ENCODE measurements around the gene FFAR3. TPM values are rescaled to one million over a fixed set of nuclear protein-coding genes. Genes with fewer than 3 reads are reported as not detected.

The FFAR3 gene
- total and polyA plus RNA-seq, 2 of the 13 experiments (the other 11 are each of a cell fraction or from before 2014, with no cell fraction given): not detected

GRCh38 chr19:35380450-35381124 is 22.3 kb downstream of the FFAR3 start (continued):
- TF ChIP-seq KDM2A (CRISPR knock-in tag; IDR thresholded peaks at IDR 0.05; ENCODE audit: borderline replicate concordance, low read depth) (peak; percentile 26; the same call in 1 of the 2 replicates), NR1H2 (CRISPR knock-in tag; IDR thresholded peaks at IDR 0.05; ENCODE audit: borderline replicate concordance, low read depth) (no peak), PHF8 (CRISPR knock-in tag; IDR thresholded peaks at IDR 0.05) (no peak), POLR2AphosphoS5 (IDR thresholded peaks at IDR 0.05; ENCODE audit: low read depth, low read length) (no peak; the same call in 1 of the 2 replicates), ZNF326 (CRISPR knock-in tag; IDR thresholded peaks at IDR 0.05; ENCODE audit: borderline replicate concordance) (no peak), SMYD3 (CRISPR knock-in tag; IDR thresholded peaks at IDR 0.05) (no peak), ZNF746 (CRISPR knock-in tag; IDR thresholded peaks at IDR 0.05) (peak; percentile 81; the same call in 1 of the 2 replicates), MED1 (CRISPR knock-in tag; IDR thresholded peaks at IDR 0.05) (peak; percentile 88), SKIL (CRISPR knock-in tag; IDR thresholded peaks at IDR 0.05; ENCODE audit: borderline replicate concordance) (peak; percentile 59; the same call in 1 of the 2 replicates), ZNF83 (CRISPR knock-in tag; IDR thresholded peaks at IDR 0.05; ENCODE audit: borderline replicate concordance) (no peak), ATAD3A (CRISPR knock-in tag; IDR thresholded peaks at IDR 0.05) (no peak), HNF4G (IDR thresholded peaks at IDR 0.05; ENCODE audit: borderline replicate concordance, low read depth, low read length) (peak; percentile 53; the same call in 1 of the 2 replicates), HNF4G (CRISPR knock-in tag; IDR thresholded peaks at IDR 0.05; ENCODE audit: borderline replicate concordance, low read depth) (no peak; the same call in 1 of the 2 replicates), ZMYM3 (CRISPR knock-in tag; IDR thresholded peaks at IDR 0.05) (peak; percentile 75), POGZ (CRISPR knock-in tag; IDR thresholded peaks at IDR 0.05) (0 out of 2 replicates have a peak, but pooled peaks have one; percentile 37), SNAPC4 (CRISPR knock-in tag; IDR thresholded peaks at IDR 0.05) (no peak)
- TF ChIP-seq, protein P1, sequence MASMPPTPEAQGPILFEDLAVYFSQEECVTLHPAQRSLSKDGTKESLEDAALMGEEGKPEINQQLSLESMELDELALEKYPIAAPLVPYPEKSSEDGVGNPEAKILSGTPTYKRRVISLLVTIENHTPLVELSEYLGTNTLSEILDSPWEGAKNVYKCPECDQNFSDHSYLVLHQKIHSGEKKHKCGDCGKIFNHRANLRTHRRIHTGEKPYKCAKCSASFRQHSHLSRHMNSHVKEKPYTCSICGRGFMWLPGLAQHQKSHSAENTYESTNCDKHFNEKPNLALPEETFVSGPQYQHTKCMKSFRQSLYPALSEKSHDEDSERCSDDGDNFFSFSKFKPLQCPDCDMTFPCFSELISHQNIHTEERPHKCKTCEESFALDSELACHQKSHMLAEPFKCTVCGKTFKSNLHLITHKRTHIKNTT (CRISPR knock-in tag; IDR thresholded peaks at IDR 0.05): no peak
- TF ChIP-seq, protein P2, sequence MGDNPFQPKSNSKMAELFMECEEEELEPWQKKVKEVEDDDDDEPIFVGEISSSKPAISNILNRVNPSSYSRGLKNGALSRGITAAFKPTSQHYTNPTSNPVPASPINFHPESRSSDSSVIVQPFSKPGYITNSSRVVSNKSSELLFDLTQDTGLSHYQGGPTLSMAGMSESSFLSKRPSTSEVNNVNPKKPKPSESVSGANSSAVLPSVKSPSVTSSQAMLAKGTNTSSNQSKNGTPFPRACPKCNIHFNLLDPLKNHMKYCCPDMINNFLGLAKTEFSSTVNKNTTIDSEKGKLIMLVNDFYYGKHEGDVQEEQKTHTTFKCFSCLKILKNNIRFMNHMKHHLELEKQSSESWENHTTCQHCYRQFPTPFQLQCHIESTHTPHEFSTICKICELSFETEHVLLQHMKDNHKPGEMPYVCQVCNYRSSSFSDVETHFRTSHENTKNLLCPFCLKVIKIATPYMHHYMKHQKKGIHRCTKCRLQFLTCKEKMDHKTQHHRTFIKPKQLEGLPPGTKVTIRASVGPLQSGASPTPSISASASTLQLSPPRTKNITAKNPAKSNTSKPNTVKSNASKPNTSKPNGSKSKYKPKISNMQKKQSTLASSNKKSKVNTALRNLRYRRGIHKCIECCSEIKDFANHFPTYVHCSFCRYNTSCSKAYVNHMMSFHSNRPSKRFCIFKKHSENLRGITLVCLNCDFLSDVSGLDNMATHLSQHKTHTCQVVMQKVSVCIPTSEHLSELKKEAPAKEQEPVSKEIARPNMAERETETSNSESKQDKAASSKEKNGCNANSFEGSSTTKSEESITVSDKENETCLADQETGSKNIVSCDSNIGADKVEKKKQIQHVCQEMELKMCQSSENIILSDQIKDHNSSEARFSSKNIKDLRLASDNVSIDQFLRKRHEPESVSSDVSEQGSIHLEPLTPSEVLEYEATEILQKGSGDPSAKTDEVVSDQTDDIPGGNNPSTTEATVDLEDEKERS (CRISPR knock-in tag; IDR thresholded peaks at IDR 0.05): 0 out of 2 replicates have a peak, but pooled peaks have one; percentile 64
